Bone marrow (tissue), 2 donors: ENCODE results near the gene PGAP3.

ENCODE experiments used
- DNase-seq, 2 donors: peaks; one replicate each; lab custom pipeline; 2025; lab: John Stamatoyannopoulos, UW

PGAP3 gene

DNA sequence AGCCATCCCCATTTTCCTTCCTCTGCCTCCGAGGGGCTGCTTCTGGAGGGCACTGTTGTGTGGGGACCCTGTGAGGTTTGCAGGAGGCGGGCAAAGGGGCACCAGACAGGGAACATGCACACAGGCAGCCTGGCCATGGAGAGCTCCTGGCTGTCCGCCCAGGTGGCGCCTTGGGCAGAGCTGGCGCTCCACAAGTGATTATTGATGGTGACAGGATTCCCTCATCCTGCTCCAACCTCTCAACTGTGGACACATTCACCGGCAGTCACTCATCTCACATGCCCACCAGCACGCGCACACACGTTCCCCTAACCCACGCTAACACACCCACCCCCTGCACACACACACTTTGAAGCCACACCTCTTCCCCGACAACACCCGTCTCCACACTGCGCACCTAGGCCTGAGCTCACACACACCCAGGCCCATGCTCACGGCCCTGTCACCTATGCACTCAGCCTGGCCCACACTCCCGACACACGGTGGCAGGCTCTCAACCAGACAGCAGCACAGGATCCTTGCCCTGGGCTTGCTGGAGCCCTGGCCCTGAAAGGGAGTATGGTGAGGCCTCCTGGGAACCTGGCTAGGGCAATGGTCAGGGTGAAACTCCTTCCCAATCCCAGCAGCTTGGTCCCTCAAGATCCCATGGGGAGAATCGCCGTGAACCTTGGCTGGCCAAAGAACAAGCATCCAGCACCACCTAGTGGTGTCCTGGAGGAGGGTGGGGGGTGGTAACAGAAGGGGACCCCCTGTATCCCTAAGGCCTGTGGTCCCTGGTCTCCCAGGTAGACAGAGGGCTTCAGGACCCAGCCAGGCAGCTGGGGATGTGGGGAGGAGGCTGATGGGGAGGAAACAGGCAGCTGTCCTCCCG lies 16.0 kb downstream of the PGAP3 start:
- no peak for DNase-seq

DNA sequence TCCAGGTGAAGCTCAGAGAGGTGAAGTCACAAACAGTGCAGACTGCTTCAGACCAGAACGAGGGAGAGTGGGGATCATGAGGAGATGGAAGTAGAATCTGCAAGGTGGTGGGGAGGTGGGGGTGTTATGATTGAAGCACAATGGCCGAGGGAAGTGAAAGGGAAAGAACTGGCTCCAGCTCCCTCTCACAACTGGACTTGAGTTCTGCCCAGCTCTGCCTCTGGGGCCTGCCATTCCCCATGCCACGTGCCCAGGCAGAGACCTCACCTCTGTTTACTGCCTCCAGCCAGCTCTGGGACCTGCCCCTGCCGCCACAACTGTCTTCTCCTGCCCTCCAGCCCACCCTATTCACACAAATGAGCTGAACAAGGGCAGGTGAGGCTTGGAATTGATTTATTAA lies 17.1 kb downstream of the PGAP3 start:
- no peak for DNase-seq

DNA sequence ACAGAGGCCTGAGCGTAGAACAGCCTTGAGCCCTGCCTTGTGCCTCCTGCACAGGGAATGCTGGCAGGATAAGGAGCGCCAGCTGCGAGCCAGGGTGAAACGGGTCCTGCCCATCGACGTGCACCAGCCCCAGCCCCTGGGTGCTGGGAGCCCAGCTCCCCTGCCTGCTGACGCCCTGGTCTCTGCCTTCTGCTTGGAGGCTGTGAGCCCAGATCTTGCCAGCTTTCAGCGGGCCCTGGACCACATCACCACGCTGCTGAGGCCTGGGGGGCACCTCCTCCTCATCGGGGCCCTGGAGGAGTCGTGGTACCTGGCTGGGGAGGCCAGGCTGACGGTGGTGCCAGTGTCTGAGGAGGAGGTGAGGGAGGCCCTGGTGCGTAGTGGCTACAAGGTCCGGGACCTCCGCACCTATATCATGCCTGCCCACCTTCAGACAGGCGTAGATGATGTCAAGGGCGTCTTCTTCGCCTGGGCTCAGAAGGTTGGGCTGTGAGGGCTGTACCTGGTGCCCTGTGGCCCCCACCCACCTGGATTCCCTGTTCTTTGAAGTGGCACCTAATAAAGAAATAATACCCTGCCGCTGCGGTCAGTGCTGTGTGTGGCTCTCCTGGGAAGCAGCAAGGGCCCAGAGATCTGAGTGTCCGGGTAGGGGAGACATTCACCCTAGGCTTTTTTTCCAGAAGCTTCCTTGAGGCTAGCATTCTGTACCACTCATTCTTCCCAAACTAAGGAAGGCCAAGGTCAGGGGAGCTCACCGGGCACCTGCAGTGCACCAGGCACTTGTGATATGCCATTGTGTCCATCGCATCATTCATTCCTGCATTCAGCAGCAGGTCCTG lies 17.7 kb downstream of the PGAP3 start:
- no peak for DNase-seq

DNA sequence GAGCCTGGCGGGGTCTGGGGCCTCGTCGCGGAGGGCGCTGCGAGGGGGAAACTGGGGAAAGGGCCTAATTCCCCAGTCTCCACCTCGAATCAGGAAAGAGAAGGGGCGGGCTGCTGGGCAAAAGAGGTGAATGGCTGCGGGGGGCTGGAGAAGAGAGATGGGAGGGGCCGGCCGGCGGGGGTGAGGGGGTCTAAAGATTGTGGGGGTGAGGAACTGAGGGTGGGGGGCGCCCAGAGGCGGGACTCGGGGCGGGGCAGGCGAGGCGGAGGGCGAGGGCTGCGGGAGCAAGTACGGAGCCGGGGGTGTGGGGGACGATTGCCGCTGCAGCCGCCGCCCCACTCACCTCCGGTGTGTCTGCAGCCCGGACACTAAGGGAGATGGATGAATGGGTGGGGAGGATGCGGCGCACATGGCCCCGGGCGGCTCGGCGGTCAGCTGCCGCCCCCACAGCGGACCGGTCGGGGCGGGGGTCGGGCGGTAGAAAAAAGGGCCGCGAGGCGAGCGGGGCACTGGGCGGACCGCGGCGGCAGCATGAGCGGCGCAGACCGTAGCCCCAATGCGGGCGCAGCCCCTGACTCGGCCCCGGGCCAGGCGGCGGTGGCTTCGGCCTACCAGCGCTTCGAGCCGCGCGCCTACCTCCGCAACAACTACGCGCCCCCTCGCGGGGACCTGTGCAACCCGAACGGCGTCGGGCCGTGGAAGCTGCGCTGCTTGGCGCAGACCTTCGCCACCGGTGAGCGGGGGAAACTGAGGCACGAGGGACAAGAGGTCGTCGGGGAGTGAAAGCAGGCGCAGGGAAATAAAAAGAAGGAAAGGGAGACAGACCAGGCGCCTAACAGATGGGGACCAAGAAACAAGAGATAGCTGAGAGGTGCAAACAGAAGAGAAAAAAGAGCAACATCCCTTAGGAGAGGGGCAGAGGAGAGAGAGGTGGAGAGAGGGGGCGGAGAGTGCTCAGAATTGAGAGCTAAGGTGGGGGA lies 19.6 kb downstream of the PGAP3 start, which contains the start of gene PNMT:
TSS of gene PNMT (plus strand) at position 509 of the 980 bp plus-strand sequence. CDS start at position 532, 23 bp downstream.
- DNase-seq, result peak in 1 of 2 donors; percentile 9

DNA sequence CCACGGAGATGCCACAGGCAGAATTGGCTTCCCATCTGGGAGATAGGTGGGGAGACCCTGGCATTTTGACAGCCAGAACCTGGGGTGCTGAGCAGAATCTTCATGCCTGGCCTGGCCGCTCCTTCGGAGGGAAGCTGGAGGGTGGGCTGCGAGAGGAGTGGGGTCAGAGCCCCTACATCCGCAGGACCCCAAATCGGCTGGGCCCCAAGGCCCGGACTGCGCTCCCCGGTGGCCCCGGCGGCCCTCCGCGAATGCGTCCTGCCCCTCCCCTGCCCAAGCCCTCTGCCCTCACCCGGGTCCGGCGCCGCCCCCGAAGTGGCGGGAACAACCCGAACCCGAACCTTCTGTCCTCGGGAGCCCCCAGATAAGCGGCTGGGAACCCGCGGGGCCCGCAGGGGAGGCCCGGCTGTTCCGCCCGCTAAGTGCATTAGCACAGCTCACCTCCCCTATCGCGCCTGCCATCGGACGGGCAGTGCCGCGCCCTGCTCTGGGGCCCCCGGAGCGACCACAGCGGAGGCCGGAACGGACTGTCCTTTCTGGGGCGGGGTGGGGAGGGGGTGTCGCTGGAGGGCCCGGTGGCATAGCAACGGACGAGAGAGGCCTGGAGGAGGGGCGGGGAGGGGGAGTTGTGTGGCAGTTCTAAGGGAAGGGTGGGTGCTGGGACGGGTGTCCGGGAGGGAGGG lies 20.5 kb downstream of the PGAP3 start:
- no peak for DNase-seq

DNA sequence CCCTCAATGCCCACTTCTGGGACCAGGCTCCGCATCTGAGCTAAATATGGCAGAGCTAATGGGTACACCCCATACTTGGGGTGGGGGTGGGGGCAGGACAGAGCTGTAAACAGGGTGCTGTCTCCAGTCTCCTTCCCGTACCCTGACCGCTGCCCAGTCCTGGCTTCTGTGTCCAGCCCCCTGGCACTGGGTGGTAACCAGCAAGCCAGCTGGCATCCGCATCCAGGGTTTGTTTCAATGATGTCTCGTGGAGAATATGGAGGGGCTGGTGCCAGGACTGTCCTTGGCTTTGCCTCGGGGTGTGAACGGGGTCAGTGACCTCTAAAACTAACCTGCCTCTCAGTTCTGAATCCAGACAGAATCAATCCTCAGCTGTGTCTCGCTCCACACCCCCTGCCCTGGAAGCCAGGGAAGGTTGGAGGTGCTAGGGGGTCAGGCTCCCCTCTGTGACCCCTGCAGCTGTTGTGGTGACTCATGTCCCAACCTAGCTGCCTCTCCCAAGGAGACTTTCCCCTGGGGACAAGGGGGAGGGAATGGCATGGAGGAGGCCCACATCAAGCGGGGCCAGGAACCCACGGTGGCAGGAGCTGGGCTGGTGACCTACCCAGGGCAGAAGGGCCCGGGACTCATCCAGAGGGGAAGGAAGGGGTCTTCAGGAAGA lies 21.1 kb downstream of the PGAP3 start:
- no peak for DNase-seq

DNA sequence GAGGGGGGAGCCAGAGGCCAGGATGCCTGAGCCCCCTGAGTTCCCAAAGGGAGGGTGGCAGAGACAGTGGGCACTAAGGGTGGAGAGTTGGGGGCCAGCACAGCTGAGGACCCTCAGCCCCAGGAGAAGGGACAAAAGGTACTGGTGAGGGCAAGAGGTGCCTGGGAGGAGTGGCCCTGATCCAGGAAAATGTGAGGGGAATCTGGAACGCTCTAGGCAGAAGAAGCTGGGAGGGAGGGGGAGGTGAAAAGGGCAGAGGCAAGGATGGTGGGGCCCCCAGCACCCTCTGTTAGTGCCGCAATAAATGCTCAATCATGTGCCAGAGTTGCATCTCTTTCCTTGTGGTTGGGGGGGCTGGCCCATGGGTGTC lies 21.6 kb downstream of the PGAP3 start:
- DNase-seq, result no peak

DNA sequence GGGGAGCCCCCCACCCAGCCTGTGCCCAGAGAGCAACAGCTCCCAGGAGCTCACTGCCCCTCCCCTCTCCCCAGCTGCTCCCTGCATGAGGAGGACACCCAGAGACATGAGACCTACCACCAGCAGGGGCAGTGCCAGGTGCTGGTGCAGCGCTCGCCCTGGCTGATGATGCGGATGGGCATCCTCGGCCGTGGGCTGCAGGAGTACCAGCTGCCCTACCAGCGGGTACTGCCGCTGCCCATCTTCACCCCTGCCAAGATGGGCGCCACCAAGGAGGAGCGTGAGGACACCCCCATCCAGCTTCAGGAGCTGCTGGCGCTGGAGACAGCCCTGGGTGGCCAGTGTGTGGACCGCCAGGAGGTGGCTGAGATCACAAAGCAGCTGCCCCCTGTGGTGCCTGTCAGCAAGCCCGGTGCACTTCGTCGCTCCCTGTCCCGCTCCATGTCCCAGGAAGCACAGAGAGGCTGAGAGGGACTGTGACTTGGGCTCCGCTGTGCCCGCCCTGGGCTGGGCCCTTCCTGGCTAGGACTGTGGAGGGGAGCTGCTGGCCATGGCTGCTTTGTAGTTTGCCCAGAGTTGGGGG lies 22.1 kb downstream of the PGAP3 start:
- no peak for DNase-seq

DNA sequence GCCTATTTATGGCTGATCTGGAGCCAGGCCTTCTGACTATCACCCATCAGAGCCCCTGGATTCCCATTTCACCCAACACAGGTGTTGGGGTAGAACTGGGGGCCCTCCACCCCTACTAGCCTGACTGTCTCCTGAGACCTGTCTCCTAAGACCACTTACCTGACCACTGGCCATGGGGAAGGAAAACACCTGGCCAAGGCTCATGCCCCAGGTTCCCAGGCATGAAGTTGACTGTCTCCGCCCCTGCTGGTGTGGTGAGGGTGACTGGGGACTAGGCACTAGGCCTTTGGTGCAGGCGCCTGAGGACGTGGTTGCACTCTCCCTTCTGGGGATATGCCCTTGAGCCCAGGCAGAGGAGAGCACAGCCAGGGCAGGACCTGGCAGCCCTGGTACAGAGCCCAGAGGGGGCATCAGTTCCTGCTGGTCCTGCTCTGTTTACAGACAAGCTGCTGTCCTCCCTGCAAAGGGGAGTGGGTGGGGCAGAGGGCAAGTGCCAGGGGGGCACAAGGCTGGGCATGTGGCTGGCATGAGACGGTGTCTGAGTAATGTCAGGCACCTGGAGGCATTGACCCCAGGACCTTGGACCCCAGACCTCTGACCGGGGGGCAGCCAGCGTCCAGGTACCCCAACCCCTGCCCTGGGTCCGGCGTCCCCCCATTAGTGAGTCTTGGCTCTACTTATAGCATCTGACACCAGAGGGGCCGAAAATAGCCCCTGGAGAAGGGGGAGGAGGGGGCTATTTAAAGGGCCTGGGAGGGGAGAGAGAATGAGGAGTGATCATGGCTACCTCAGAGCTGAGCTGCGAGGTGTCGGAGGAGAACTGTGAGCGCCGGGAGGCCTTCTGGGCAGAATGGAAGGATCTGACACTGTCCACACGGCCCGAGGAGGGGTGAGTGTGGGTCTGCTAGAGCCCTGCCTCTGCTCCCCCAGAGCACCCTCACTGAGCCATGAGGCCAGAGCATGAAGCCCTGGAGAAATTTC lies 23.0 kb downstream of the PGAP3 start, which contains the start of gene TCAP:
TSS of gene TCAP (plus strand) at position 769 of the 981 bp plus-strand sequence. CDS start at position 780, 11 bp downstream.
- DNase-seq, result no peak

DNA sequence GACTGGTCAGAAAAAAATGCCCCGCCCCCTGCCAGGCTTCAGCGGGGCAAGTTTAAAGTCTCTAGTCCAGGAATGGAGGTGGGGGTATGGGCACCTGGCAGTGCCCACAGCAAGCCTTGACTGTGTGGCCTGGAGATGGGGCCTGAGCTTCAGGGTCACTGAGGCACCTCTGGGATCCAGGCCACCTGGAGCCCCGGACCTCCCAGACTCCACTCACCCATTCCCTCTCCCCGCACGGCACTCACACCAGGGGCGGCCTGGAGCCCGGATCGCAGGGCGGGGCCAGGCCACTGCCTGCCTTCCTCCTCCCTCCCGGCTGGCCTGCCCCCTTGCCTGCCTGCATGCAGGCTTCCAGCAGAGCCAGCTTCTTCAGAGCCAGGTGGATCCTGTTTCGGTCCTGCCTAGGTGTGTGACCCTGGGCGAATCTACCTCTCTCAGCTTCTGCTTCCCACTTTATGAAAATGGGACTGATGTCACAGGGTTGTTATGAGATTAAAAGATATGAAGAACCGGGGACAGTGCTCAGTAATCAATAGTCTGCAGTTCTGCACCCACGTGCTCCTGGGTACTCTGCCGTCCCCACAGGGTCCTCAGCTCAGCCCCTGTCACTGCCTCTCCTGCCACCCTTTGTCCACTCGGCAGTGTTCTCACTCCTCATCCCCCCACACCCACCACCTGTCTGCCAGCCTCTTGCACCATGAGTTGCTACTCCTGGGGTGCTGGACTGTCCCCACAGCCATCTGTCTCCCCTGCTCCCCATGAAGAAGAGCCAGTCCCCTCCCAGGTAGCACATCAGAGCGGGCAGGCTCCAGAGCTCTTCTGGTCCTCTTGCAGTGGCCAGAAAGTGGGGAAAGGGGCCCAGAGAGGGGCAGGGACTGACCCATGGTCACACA lies 23.9 kb downstream of the PGAP3 start:
- no peak for DNase-seq

DNA sequence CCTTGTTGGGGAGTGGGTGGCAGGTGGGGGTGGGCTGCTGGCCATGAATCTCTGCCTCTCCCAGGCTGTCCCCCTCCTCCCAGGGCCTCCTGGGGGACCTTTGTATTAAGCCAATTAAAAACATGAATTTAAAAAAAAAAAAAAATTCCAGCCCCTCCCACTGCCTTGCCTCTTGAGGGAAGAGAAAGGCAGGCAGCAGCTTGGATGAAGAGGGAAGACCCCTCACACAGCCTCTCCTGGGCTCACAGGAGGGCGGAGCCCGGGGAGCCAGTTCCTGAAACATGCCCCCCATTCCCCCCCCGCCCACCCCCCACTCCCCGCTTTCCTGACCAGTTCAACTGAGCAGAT lies 24.5 kb downstream of the PGAP3 start:
- no peak for DNase-seq

DNA sequence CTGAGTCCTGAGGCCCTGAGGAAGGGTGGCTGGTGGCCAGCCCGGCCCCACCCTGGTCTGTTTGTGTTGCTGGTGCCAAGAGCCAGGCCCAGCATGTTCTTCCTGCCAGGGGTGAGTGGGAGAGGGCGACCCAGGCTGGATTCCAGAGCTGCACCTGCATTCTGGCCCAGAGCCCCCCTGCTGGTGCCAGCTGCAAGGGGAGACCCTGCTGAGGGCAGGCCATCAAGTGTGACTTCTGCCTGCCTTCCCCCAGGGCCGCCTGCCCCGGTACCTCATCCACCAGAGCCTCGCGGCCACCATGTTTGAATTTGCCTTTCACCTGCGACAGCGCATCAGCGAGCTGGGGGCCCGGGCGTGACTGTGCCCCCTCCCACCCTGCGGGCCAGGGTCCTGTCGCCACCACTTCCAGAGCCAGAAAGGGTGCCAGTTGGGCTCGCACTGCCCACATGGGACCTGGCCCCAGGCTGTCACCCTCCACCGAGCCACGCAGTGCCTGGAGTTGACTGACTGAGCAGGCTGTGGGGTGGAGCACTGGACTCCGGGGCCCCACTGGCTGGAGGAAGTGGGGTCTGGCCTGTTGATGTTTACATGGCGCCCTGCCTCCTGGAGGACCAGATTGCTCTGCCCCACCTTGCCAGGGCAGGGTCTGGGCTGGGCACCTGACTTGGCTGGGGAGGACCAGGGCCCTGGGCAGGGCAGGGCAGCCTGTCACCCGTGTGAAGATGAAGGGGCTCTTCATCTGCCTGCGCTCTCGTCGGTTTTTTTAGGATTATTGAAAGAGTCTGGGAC lies 25.1 kb downstream of the PGAP3 start:
- no peak for DNase-seq

DNA sequence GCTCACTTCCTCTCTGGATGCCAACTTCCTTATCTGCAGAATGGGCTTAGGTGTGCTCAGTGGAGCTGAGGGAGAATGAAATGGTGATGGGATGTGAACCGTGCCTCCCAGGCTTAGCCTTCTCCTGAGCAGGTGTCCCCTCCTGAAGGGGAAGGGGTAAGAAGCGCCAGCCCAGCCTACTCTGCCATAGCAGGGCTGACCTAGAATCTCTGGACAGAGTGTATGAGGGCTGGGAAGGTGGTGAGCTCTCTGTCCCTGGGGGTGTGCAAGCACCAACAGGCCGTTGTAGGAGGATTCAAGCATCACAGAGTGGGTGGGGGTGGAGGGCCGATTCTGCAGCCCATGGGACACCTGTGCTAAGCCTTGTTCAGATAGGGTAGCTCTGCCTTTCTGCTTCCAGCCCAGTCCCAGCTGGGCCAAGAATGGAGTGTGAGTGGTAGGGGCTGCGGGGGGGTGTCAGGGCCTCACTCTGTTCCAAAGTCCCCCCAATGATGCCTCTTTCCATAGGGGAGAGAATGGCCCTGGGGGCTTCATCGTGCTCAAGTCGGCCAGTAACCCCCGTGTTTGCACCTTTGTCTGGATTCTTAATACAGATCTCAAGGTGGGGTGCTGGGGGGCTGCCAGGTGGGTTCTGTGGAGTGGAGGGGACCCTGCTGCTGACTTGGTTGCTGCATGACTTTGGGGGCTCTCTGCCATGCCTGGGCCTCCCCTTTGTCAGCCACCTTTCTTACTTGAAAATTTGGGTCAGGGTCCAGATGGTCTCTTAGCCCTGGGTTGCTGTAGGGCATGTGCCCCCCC lies 25.9 kb downstream of the PGAP3 start:
- DNase-seq, result no peak

DNA sequence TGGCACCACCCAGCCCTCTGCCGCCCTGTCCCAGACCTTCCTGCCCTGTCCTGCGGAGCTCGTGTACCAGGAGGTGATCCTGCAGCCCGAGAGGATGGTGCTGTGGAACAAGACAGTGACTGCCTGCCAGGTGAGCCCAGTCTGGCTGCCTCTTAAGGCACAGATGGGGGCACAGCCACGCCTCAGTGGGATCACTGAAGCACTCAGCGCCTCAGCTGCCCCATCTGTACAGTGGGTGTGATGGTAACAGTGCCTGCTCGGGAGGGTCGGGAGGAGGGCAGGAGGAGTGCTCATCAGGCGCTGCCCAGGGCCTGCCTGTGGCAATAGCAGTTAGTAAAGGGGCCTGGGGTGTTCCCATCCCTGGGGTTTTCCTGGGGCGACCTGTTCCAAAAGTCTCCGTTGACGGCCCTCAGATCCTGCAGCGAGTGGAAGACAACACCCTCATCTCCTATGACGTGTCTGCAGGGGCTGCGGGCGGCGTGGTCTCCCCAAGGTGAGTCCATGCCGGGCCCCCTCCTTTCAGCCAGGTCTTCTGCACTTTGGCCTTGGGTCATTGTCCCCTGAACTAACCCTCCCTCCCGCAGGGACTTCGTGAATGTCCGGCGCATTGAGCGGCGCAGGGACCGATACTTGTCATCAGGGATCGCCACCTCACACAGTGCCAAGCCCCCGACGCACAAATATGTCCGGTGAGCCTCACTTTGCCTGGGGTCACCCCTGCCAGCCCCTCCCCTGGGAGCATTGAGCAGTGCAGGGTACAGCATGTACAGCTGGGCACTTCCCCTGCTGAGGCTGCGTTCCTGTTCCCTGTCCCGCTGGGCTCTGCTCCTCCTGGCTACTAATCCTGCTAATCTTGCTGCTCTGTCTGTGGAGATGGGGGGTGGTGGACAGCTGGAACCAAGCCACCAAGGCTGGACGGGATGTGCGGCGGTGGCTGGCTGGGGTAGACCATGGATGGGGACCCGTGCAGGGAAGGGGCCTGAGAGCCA lies 27.2 kb downstream of the PGAP3 start:
- DNase-seq, result no peak

DNA sequence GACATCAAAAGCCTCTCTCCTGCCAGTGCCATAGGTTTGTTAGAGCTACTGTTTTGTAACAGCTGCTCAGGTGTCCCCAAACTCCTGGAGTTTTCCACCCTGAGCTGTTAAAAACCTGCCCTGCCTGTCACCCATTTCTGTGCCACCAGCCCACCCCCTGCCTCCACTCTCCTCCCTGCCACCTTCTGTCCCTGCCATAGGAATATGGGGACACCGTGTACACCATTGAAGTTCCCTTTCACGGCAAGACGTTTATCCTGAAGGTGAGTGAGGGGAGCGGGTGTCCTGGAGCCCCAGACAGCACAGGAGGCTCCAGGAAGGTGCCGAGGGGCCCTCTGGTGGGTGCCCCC lies 27.9 kb downstream of the PGAP3 start:
- DNase-seq, result no peak
